GM12892 (cell line): ENCODE results near the gene PABPN1L.

ENCODE experiments used
- POLR2A ChIP-seq: IDR thresholded peaks from 2 replicates; pipeline ENCODE4 v1.6.1; 2011; ENCODE audit warnings: low read depth, low read length, control low read depth
- POLR2AphosphoS5 ChIP-seq: IDR thresholded peaks from 2 replicates; pipeline ENCODE4 v1.6.1; 2011; ENCODE audit warnings: low read depth, low read length, control low read depth
- TAF1 ChIP-seq: IDR thresholded peaks from 2 replicates; pipeline ENCODE4 v1.6.1; 2011; ENCODE audit warnings: low read depth, mild to moderate bottlenecking, control low read depth, low read length, borderline replicate concordance

- TF ChIP-seq POLR2A (no peak), POLR2AphosphoS5 (no peak), TAF1 (no peak)
These were observed 47.9 kb downstream of the PABPN1L start for GRCh38 chr16:88818575-88818874.
